ENCODE results near the gene NDST3.
"Not testable (repeated sequence)": the region's sequence is repeated elsewhere in the genome, so short reads cannot be mapped to it uniquely, and the experiment has no call there.

Gene NDST3

GRCh38 chr4:118273642-118274041 is 239.4 kb downstream of the NDST3 start:
- DNase-seq (ENCODE audit: low spot score), result no peak

GRCh38 chr4:118276580-118276979 is 242.3 kb downstream of the NDST3 start:
- no peak for DNase-seq (ENCODE audit: low spot score)

GRCh38 chr4:118277243-118277642 is 243.0 kb downstream of the NDST3 start:
- no peak for DNase-seq (ENCODE audit: low spot score)

GRCh38 chr4:118278473-118279274 is 244.4 kb downstream of the NDST3 start:
- DNase-seq (ENCODE audit: low spot score), result peak; percentile 97

- peak; percentile 6 for DNase-seq (ENCODE audit: low spot score)
Observed at GRCh38 chr4:118279328-118279727, 245.0 kb downstream of the NDST3 start.

- no peak for DNase-seq (ENCODE audit: low spot score)
Observed at GRCh38 chr4:118279920-118280432, 245.7 kb downstream of the NDST3 start.

GRCh38 chr4:118280501-118281218 is 246.4 kb downstream of the NDST3 start:
- DNase-seq (ENCODE audit: low spot score), result peak; percentile 51

- DNase-seq (ENCODE audit: low spot score), result peak; percentile 17
Observed at GRCh38 chr4:118281611-118282442, 247.5 kb downstream of the NDST3 start.

GRCh38 chr4:118282692-118283091 is 248.4 kb downstream of the NDST3 start:
- DNase-seq (ENCODE audit: low spot score), result peak; percentile 39

- DNase-seq (ENCODE audit: low spot score), result no peak
Observed at GRCh38 chr4:118284169-118284568, 249.9 kb downstream of the NDST3 start.

GRCh38 chr4:118285931-118286330 is 251.6 kb downstream of the NDST3 start:
- no peak for DNase-seq (ENCODE audit: low spot score)

- DNase-seq (ENCODE audit: low spot score), result no peak
Observed at GRCh38 chr4:118286685-118287084, 252.4 kb downstream of the NDST3 start.

- DNase-seq (ENCODE audit: low spot score), result no peak
Observed at GRCh38 chr4:118287711-118288451, 253.6 kb downstream of the NDST3 start.

GRCh38 chr4:118289794-118290193 is 255.5 kb downstream of the NDST3 start:
- no peak for DNase-seq (ENCODE audit: low spot score)

- no peak for DNase-seq (ENCODE audit: low spot score)
Observed at GRCh38 chr4:118290951-118291350, 256.7 kb downstream of the NDST3 start.

- no peak for DNase-seq (ENCODE audit: low spot score)
Observed at GRCh38 chr4:118296729-118297128, 262.4 kb downstream of the NDST3 start.

- DNase-seq (ENCODE audit: low spot score), result not testable (repeated sequence)
Observed at GRCh38 chr4:118299619-118300018, 265.3 kb downstream of the NDST3 start.

- no peak for DNase-seq (ENCODE audit: low spot score)
Observed at GRCh38 chr4:118307643-118308042, 273.4 kb downstream of the NDST3 start.

All from activated CD4-positive, alpha-beta T cell treated with anti-CD3 and anti-CD28 coated beads, Interleukin-2, Interleukin-4, amounts not matched to agents 100 ng/mL and 50 ng/mL, durations not matched to agents 16 hours and 8 hours (primary cell).